Measurements from ENCODE around the gene UQCRHL.
A peak's percentile ranks its signal among the peaks of the same experiment; 100 is the strongest.

Gene UQCRHL

GRCh38 chr1:15761366-15762128, 45.9 kb downstream of the UQCRHL start:
- peaks cover 0 to 82% (median 70%) of the 10 kb centered on the region in 4 donors for H3K4me1 ChIP-seq
- peaks cover 18 to 31% (median 18%) of the 10 kb centered on the region in 3 donors for H3K36me3 ChIP-seq
- H3K9me3 ChIP-seq = no peaks in the 10 kb centered on the region
- DNase-seq = no peak
- no peaks in the 10 kb centered on the region for H3K27me3 ChIP-seq
- TF ChIP-seq, protein P1, sequence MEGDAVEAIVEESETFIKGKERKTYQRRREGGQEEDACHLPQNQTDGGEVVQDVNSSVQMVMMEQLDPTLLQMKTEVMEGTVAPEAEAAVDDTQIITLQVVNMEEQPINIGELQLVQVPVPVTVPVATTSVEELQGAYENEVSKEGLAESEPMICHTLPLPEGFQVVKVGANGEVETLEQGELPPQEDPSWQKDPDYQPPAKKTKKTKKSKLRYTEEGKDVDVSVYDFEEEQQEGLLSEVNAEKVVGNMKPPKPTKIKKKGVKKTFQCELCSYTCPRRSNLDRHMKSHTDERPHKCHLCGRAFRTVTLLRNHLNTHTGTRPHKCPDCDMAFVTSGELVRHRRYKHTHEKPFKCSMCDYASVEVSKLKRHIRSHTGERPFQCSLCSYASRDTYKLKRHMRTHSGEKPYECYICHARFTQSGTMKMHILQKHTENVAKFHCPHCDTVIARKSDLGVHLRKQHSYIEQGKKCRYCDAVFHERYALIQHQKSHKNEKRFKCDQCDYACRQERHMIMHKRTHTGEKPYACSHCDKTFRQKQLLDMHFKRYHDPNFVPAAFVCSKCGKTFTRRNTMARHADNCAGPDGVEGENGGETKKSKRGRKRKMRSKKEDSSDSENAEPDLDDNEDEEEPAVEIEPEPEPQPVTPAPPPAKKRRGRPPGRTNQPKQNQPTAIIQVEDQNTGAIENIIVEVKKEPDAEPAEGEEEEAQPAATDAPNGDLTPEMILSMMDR (IDR thresholded peaks at IDR 0.05) = no peak
- intact Hi-C loops (cut with DNase I; ENCODE audit: low total_unique reads) = no loop called here
- H3K4me3 ChIP-seq = peak overlapping the region; percentile 79 to 90
- peak overlapping the region; percentile 95 to 97 for H3K27ac ChIP-seq

- peak overlapping the region; percentile 79 to 90 for H3K4me3 ChIP-seq
- H3K36me3 ChIP-seq = peaks cover 9 to 22% (median 9%) of the 10 kb centered on the region in 3 donors
- peak; percentile 47 to 87 for DNase-seq
- no peaks in the 10 kb centered on the region for H3K27me3 ChIP-seq
- H3K27ac ChIP-seq = peak overlapping the region; percentile 95 to 97
- TF ChIP-seq, protein P1 (IDR thresholded peaks at IDR 0.05) = no peak
- intact Hi-C loops (cut with DNase I; ENCODE audit: low total_unique reads) = no loop called here
- no peaks in the 10 kb centered on the region for H3K9me3 ChIP-seq
- H3K4me1 ChIP-seq = peaks cover 0 to 83% (median 70%) of the 10 kb centered on the region in 4 donors
Observed at GRCh38 chr1:15760520-15761211, 46.8 kb downstream of the UQCRHL start.

- peak overlapping the region; percentile 95 to 97 for H3K27ac ChIP-seq
- H3K4me1 ChIP-seq = peaks cover 0 to 73% (median 61%) of the 10 kb centered on the region in 4 donors
- peaks cover 0 to 6% (median 0%) of the 10 kb centered on the region in 3 donors for H3K36me3 ChIP-seq
- peak overlapping the region; percentile 79 to 90 for H3K4me3 ChIP-seq
- TF ChIP-seq, protein P1 (IDR thresholded peaks at IDR 0.05) = no peak
- H3K27me3 ChIP-seq = no peaks in the 10 kb centered on the region
- no peak for DNase-seq
- H3K9me3 ChIP-seq = no peaks in the 10 kb centered on the region
- intact Hi-C loops (cut with DNase I; ENCODE audit: low total_unique reads) = no loop called here
Observed at GRCh38 chr1:15758953-15759661, 48.3 kb downstream of the UQCRHL start.

DNA sequence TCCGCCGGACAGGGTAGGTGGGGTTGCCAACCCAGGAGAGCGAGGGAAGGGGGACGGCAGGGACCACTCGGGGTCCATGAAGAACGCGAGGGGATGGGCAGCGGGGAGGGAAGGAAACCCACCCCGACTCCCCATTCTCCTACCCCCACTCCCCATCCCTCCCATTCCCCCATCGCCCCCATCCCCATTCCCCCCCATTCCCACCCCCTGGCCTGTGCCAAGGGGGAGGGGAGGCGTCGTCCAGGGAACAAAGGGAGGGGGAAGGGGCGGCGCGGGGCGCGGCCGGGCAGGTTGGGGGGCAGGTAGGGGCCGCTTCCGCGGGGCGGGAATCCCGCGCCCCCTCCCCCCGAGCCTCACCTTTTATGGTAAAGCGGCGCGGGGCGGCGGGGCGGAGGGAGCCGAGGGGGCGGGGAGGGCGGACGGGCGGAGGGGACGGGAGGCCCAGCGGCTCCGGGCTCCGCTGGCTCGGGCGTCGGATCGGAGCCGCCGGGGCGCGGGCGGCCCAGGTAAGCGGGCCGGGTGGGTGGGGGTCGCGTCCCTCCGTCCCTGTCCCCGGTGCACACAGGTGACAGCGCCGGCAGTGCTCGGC, 49.0 kb downstream of the UQCRHL start, which contains the start of gene FBLIM1:
Gene FBLIM1 (plus strand): TSS at position 453 of the 589 bp plus-strand sequence. CDS start 6,189 bp downstream, outside the sequence.
- Histone ChIP-seq H3K36me3 (no peaks in the 10 kb centered on the region), H3K4me1 (peaks cover 0 to 73% (median 55%) of the 10 kb centered on the region in 4 donors), H3K27ac (peak within 1 kb of the TSS; percentile 95 to 97), H3K4me3 (peak within 1 kb of the TSS; percentile 79 to 90), H3K27me3 (no peaks in the 10 kb centered on the region), H3K9me3 (no peaks in the 10 kb centered on the region)
- no peak for DNase-seq
- intact Hi-C loops (cut with DNase I; ENCODE audit: low total_unique reads) = no loop called here
- TF ChIP-seq, protein P1 (IDR thresholded peaks at IDR 0.05) = no peak
